Right ventricle myocardium superior (tissue), 1 donor: ENCODE measurements around the gene TRIM33. TPM values are rescaled to one million over a fixed set of nuclear protein-coding genes. Genes with fewer than 3 reads are reported as not detected.
A peak's percentile ranks its signal among the peaks of the same experiment; 100 is the strongest.

Source experiments
- ATAC-seq: fragments of 200-7000 bp; cut with Tn5 transposase; one replicate; pipeline ENCODE4 v1.9.1; 2020; ENCODE audit warnings: mild to moderate bottlenecking; ENCODE audit not compliant: poor library complexity
- DNase-seq: peaks from one replicate; pipeline ENCODE4 v3.0.0-alpha.2; 2020
- intact Hi-C: fragments of 100-400 bp; cut with DNase I; formaldehyde crosslinking; loops from one replicate; pipeline ENCODE4 v1.11.2; 2022
- total RNA-seq: library from RNA; stranded (reverse); fragmentation: NEBNext Ultra II Directional; extraction: Animal tissue kit (Norgen Biotek cat#: 25700); gene quantifications from one replicate; pipeline ENCODE4 v1.2.1, GENCODE V29; 2021
- donor health status: DM: no; HTN: yes; CAD: no; lungs with severe emphysema.

TRIM33 gene
- total RNA-seq, 1 donor from 2014 or later = 13.3 TPM

DNA sequence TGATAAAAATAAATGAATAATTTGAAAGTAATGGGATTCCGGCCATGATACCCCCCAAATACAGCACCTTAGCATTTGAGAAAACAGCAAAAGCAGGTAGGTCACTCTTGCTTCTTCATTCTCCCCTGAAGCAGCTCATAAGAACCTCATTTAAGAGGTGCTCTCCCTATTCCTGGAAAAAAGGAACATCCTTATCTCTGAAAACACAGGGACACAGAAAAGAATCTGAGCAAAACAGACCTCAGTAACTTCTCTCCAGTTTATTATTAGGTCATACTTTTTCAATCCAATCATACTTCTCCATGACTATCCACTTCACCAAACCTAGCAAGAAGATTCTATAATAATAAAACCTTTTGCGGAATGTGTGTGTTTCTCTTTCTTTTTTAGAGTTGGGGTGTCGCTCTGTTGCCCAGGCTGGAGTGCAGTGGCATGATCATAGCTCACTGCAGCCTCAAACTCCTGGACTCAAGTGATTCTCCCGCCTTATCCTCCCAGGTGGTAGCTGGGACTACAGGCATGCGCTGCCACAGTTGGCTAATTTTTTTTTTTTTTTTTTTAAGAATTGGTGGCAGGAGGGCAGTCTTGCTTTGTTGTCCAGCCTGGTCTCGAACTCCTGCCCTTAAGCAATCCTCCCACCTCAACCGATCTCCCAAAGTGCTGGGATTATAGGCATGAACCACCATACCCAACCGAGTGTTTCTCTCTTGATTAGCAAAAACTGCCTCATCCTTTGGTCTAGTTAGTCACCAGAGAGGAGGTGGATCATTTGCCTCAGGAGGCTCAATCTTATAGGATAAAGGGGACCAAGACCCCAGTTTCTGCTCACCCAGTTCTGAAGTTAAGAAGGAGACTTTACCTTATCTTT lies 10.6 kb upstream of the TRIM33 start:
- no peak for ATAC-seq
- intact Hi-C loops = no loop called here
- DNase-seq = no peak

DNA sequence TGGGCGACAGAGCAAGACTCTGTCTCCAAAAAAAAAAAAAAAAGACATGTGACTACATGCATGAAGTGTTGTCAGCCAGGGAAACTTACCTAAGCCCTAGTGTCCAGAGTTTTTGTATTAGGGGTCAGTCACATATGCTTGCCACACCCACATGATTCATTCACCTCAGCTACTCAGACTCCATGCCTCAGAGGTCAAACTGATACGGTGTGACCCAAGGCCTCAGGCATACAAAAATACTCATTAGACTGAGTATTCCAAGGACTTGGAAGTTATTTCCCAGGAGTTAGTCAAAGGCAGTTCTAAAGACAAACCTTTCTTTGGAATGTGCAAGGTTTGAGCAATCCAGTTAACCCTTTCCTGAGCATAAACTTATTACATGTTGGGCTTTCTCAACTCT lies 6.3 kb upstream of the TRIM33 start:
- ATAC-seq (no peak), DNase-seq (no peak)
- intact Hi-C loops = no loop called here

- intact Hi-C loops = no loop called here
- ATAC-seq (no peak), DNase-seq (no peak)
These were observed 1.7 kb upstream of the TRIM33 start for GRCh38 chr1:114512595-114513280.

DNA sequence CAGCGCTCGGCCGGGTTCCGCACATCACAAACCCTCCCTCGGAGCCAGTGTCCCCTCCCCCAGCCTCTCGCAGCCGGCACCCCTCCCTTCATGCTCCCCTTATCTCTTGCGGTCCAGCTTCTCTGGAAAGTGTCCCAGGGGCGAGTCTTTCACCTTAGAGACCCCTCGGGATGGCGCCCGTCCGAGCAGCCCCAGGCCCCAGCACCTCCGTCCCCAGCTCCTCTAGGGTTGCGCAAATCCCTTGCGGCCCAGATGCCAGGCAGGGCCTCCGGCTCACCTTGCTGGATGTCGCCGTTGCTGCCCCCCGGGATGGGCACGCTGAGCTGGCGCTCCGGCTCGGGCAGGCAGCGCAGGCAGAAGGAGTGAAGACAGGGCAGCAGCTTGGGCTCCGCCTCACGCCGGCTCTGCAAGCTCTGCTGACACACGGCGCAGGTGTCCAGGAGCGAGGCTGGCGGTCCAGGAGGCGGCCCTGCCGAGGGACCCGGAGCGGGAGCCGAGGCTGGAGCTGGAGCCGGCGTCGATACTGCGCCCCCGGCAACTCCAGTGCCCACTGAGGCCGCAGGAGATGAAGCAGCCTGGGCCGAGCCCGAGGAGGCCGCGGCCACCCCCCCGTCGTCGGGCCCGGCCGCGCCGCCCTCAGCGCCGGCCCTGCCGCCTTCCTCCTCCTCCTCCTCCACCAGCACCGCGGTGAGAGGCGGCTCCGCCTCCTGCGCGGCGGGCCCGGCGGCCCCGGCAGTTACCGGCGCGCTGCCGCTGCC lies 550 bp downstream of the TRIM33 start:
- intact Hi-C loops = no loop called here
- ATAC-seq = peak; percentile 71
- DNase-seq = peak; percentile 63

DNA sequence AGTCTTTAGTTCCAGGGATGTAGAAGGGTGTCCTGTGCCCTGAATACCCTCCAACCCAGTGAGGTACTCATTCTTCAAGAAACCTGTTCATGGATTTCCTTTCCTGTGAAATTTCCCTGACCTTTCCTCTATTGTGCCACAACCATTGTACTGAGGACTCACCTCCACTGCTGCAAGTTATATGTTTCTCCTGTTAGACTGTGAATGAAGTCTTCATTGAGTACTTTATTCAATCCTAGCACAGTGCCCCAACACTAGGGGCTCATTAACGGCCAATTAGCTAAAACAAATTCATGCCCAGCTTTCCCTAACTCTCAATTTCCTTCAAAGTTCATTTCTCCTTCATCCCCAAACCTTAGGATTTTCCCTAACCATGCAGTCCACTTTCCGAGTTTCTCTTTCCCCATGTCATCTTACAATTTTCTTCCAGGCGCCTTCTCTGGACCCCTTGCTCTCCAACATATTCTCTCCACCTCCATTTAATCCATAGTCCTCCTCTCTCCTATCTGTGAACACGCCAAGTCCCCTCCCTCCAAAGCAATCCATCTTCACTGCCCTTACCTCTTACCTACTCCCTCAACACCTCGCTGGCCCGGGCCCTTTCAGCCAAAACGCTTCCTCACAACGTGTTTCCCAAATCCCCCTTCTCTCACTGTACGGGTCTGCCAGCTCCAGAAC lies 1.3 kb downstream of the TRIM33 start:
- DNase-seq = no peak
- ATAC-seq = no peak
- intact Hi-C loops = no loop called here

DNA sequence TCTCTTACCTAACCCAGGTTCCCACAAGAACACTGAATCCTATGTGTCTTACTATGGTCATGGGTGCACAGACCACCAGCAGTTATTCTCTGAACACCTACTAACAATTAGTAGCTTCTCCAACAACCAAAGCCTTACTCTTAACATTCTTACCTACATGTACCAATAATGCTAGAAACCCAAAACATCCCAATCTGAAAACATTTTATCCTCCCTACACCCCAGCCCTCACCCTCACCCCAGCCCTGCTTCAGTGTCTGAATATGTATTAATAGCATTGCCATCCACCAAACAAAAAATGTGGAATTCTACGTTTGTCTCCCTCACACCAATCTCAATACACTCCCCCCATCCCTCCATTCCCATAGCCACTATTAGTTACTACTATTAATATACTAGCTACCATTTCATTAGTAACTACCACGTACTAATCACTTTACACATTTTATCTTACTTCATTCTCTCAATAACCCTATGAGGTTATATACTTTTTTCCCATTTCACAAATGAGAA lies 2.6 kb downstream of the TRIM33 start:
- ATAC-seq (no peak), DNase-seq (no peak)
- intact Hi-C loops = no loop called here

DNA sequence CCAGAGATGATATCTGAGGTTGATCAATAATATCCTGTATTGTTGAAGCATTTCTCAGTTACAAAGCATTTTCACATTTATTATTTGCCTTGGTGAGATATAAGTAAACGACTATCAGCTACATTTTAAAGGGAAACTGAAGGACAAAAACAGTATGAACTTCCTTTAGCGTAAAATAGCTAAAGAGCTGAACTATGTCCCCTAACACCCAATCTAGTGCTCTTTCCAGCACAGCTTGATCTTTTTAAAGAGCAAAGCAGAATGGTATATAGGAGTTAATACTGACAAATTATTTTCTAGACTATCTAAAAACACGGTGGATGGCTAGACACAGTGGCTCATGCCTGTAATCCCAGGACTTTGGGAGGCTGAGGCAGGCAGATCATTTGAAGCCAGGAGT lies 3.5 kb downstream of the TRIM33 start:
- DNase-seq = no peak
- intact Hi-C loops = no loop called here

DNA sequence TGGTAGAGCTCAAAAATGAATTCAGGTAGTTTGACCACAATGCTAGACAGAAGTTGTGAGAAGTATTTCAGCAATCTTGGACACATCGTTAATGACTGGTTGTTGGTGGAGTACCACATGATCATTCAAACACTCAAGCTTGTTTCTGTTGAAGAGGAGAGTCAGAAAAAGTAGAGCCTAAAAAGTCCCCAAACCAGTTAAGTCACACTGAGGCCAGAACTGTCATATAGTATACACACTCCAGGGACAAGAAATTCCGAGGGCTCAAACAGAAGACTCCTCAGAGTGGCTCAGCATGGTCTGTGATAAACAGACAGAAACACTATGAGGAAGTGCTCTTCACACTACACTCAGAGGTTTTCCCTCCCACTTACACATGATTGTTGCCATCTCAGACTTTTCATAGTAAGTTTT lies 5.8 kb downstream of the TRIM33 start:
- ATAC-seq = no peak

More for the DNA sequence above, 3.5 kb downstream of the TRIM33 start:
- ATAC-seq = no peak

GRCh38 chr1:114503916-114504422 lies 7.0 kb downstream of the TRIM33 start:
- intact Hi-C loops = no loop called here
- DNase-seq = no peak
- ATAC-seq = no peak

More for the DNA sequence above, 5.8 kb downstream of the TRIM33 start:
- intact Hi-C loops = no loop called here
- DNase-seq = no peak

DNA sequence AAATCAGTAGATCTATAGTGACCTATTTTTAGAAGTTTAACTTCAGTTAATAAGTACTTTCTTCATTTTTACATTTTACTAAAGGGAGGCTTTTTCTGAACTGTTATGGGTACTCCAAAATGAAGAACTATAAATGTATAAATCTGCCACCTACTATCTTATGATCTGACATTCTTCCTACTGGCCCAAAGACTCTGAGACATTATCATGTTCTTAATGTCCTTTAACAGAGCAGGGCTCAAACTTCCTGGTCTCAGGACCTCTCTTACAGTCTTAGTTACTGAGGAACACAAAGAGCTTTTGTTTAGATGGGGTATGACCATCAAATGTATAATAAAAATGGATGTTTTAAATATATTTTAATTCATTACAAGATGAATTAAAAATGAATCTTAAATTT lies 8.9 kb downstream of the TRIM33 start:
- ATAC-seq (no peak), DNase-seq (no peak)
- intact Hi-C loops = no loop called here

GRCh38 chr1:114499478-114499877 lies 11.5 kb downstream of the TRIM33 start:
- intact Hi-C loops = no loop called here
- ATAC-seq = no peak
- no peak for DNase-seq

GRCh38 chr1:114496089-114496488 lies 14.9 kb downstream of the TRIM33 start:
- intact Hi-C loops = no loop called here
- ATAC-seq (peak; percentile 60), DNase-seq (no peak)

DNA sequence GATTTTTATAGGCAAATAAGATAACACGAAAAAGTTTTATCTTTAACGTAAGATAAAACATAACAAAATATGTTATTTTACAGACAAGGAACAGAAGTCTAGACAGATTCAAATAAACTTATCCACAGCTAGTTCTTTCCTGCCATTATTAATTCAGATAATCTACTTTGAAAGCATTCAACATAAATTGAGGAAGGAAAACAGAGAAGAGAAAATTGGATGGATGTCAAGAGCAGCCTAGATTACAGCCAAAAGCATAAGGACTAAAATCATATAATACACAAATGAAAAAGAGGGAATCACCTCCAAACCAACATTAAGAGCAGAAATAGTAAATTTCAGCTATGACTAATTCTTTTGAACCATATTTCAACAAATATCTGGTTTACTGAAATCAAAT lies 15.5 kb downstream of the TRIM33 start:
- DNase-seq (no peak), ATAC-seq (no peak)
- intact Hi-C loops = no loop called here

GRCh38 chr1:114492978-114493377 lies 18.0 kb downstream of the TRIM33 start:
- DNase-seq = no peak
- no peak for ATAC-seq
- intact Hi-C loops = no loop called here

DNA sequence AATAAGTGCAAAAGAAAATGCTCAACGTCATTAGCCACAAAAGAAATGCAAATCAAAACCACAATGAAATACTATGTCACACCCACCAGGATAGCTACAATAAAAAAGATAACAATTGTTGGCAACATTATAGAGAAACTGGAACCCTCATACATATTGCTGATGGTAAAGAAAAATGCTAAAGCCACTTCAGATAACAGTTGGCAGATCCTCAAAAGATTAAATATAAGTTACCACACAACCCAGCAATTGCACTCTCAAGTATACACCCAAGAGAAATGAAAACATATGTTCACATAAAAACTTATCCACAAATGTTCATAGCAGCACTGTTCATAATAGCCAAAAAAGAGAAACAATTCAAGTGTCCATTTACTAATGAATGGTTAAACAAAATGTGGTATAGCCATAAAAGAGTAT lies 20.7 kb downstream of the TRIM33 start:
- intact Hi-C loops = no loop called here
- no peak for DNase-seq
- no peak for ATAC-seq

- ATAC-seq (no peak), DNase-seq (no peak)
- intact Hi-C loops = no loop called here
These were observed 22.3 kb downstream of the TRIM33 start for GRCh38 chr1:114488739-114489138.

GRCh38 chr1:114485286-114485685 lies 25.7 kb downstream of the TRIM33 start:
- intact Hi-C loops = no loop called here
- ATAC-seq = no peak
- no peak for DNase-seq

GRCh38 chr1:114482585-114482984 lies 28.4 kb downstream of the TRIM33 start:
- intact Hi-C loops = no loop called here
- ATAC-seq (peak; percentile 39), DNase-seq (no peak)
